ENCODE results near the gene CSNK2A1.

Gene CSNK2A1

GRCh38 chr20:492159-492558, 51.4 kb downstream of the CSNK2A1 start:
- no peak for DNase-seq
- no peak overlapping the region for H3K9ac ChIP-seq (ENCODE audit: low read length)
- no peak overlapping the region for H3K27ac ChIP-seq (ENCODE audit: low read length)
- H3K9me3 ChIP-seq (replicated peaks; ENCODE audit: insufficient read depth, low read length) = no peaks in the 10 kb centered on the region
- no peak overlapping the region for H3K4me2 ChIP-seq (ENCODE audit: low read depth, low read length)
- H3F3A ChIP-seq (ENCODE audit: insufficient read depth, low read length) = no peaks in the 10 kb centered on the region
- no peaks in the 10 kb centered on the region for H3K9me2 ChIP-seq (replicated peaks; ENCODE audit: insufficient read depth, low read length)
- no peak overlapping the region for H3K4me3 ChIP-seq (ENCODE audit: low read length)
- H3K79me2 ChIP-seq (ENCODE audit: low read length) = no peaks in the 10 kb centered on the region
- TF ChIP-seq CTCF (IDR thresholded peaks at IDR 0.05; ENCODE audit: low read length) (no peak), EZH2phosphoT487 (IDR thresholded peaks at IDR 0.05; ENCODE audit: low read length) (no peak)
- H2AFZ ChIP-seq (ENCODE audit: low read length) = no peak overlapping the region
- H3K27me3 ChIP-seq (replicated peaks; ENCODE audit: insufficient read depth, low read length) = no peaks in the 10 kb centered on the region
- H3K4me1 ChIP-seq (ENCODE audit: low read length) = no peaks in the 10 kb centered on the region
- H4K20me1 ChIP-seq (ENCODE audit: insufficient read depth, low read length) = no peaks in the 10 kb centered on the region
- 0 out of 2 replicates have a peak, but pooled peaks cover 3% of the 10 kb centered on the region for H3K36me3 ChIP-seq (replicated peaks; ENCODE audit: insufficient read depth, low read length)

GRCh38 chr20:487655-488054, 55.9 kb downstream of the CSNK2A1 start:
- no peaks in the 10 kb centered on the region for H3K79me2 ChIP-seq (ENCODE audit: low read length)
- no peaks in the 10 kb centered on the region for H4K20me1 ChIP-seq (ENCODE audit: insufficient read depth, low read length)
- no peaks in the 10 kb centered on the region for H3F3A ChIP-seq (ENCODE audit: insufficient read depth, low read length)
- no peak overlapping the region for H3K4me2 ChIP-seq (ENCODE audit: low read depth, low read length)
- no peak overlapping the region for H3K9ac ChIP-seq (ENCODE audit: low read length)
- H3K4me1 ChIP-seq (ENCODE audit: low read length) = no peaks in the 10 kb centered on the region
- H3K9me3 ChIP-seq (replicated peaks; ENCODE audit: insufficient read depth, low read length) = no peaks in the 10 kb centered on the region
- no peak overlapping the region for H3K4me3 ChIP-seq (ENCODE audit: low read length)
- no peak overlapping the region for H2AFZ ChIP-seq (ENCODE audit: low read length)
- DNase-seq = no peak
- H3K27ac ChIP-seq (ENCODE audit: low read length) = no peak overlapping the region
- H3K9me2 ChIP-seq (replicated peaks; ENCODE audit: insufficient read depth, low read length) = no peaks in the 10 kb centered on the region
- TF ChIP-seq EZH2phosphoT487 (IDR thresholded peaks at IDR 0.05; ENCODE audit: low read length) (no peak), CTCF (IDR thresholded peaks at IDR 0.05; ENCODE audit: low read length) (no peak), EZH2 (optimal IDR thresholded peaks at IDR 0.05; ENCODE audit: low read depth, low read length) (no peak)
- no peaks in the 10 kb centered on the region for H3K27me3 ChIP-seq (replicated peaks; ENCODE audit: insufficient read depth, low read length)
- 0 out of 2 replicates have a peak, but pooled peaks cover 7% of the 10 kb centered on the region for H3K36me3 ChIP-seq (replicated peaks; ENCODE audit: insufficient read depth, low read length)

- Histone ChIP-seq H3K36me3 (replicated peaks; ENCODE audit: insufficient read depth, low read length) (0 out of 2 replicates have a peak, but pooled peaks cover 7% of the 10 kb centered on the region), H3K27me3 (replicated peaks; ENCODE audit: insufficient read depth, low read length) (no peaks in the 10 kb centered on the region), H3K79me2 (ENCODE audit: low read length) (no peaks in the 10 kb centered on the region), H3F3A (ENCODE audit: insufficient read depth, low read length) (0 out of 2 replicates have a peak, but pooled peaks cover 10% of the 10 kb centered on the region), H3K9me3 (replicated peaks; ENCODE audit: insufficient read depth, low read length) (no peaks in the 10 kb centered on the region), H3K9me2 (replicated peaks; ENCODE audit: insufficient read depth, low read length) (no peaks in the 10 kb centered on the region), H3K4me1 (ENCODE audit: low read length) (no peaks in the 10 kb centered on the region), H3K4me2 (ENCODE audit: low read depth, low read length) (no peak overlapping the region), H3K27ac (ENCODE audit: low read length) (no peak overlapping the region), H2AFZ (ENCODE audit: low read length) (no peak overlapping the region), H3K9ac (ENCODE audit: low read length) (no peak overlapping the region), H4K20me1 (ENCODE audit: insufficient read depth, low read length) (0 out of 2 replicates have a peak, but pooled peaks cover 3% of the 10 kb centered on the region), H3K4me3 (ENCODE audit: low read length) (no peak overlapping the region)
- TF ChIP-seq CTCF (IDR thresholded peaks at IDR 0.05; ENCODE audit: low read length) (no peak), EZH2 (optimal IDR thresholded peaks at IDR 0.05; ENCODE audit: low read depth, low read length) (no peak), EZH2phosphoT487 (IDR thresholded peaks at IDR 0.05; ENCODE audit: low read length) (no peak)
- DNase-seq = no peak
These were observed 59.6 kb downstream of the CSNK2A1 start for GRCh38 chr20:483815-484644.

Measured in MM.1S (cell line).